ENCODE results near the gene GPN1.

The GPN1 gene

GRCh38 chr2:27638709-27639108 is 9.9 kb downstream of the GPN1 start:
- no peak for DNase-seq (ENCODE audit: low spot score in 2 of 2)
- no peaks in the 10 kb centered on the region for H3K9me3 ChIP-seq
- H3K27me3 ChIP-seq (ENCODE audit: low read depth), result no peaks in the 10 kb centered on the region
- peaks cover 49% of the 10 kb centered on the region for H3K36me3 ChIP-seq (replicated peaks)
- H3K4me1 ChIP-seq, result 0 out of 2 replicates have a peak, but pooled peaks cover 4% of the 10 kb centered on the region
- in situ Hi-C loops (cut with MboI; ENCODE audit: low sequenced_read_pairs), result no loop called here
- no peak overlapping the region for H3K4me3 ChIP-seq

GRCh38 chr2:27640722-27641245 is 11.9 kb downstream of the GPN1 start:
- in situ Hi-C loops (cut with MboI; ENCODE audit: low sequenced_read_pairs), result no loop called here
- Histone ChIP-seq H3K36me3 (replicated peaks) (peaks cover 41% of the 10 kb centered on the region), H3K9me3 (no peaks in the 10 kb centered on the region), H3K4me3 (no peak overlapping the region), H3K4me1 (0 out of 2 replicates have a peak, but pooled peaks cover 4% of the 10 kb centered on the region), H3K27me3 (ENCODE audit: low read depth) (no peaks in the 10 kb centered on the region)
- DNase-seq (ENCODE audit: low spot score in 2 of 2), result no peak

GRCh38 chr2:27645197-27645596 is 16.3 kb downstream of the GPN1 start:
- Histone ChIP-seq H3K27me3 (ENCODE audit: low read depth) (no peaks in the 10 kb centered on the region), H3K36me3 (replicated peaks) (peaks cover 44% of the 10 kb centered on the region), H3K9me3 (no peaks in the 10 kb centered on the region), H3K4me1 (0 out of 2 replicates have a peak, but pooled peaks cover 1% of the 10 kb centered on the region), H3K4me3 (no peak overlapping the region)
- no peak for DNase-seq (ENCODE audit: low spot score in 2 of 2)
- in situ Hi-C loops (cut with MboI; ENCODE audit: low sequenced_read_pairs), result no loop called here

GRCh38 chr2:27647289-27647688 is 18.4 kb downstream of the GPN1 start:
- Histone ChIP-seq H3K4me1 (no peaks in the 10 kb centered on the region), H3K9me3 (no peaks in the 10 kb centered on the region), H3K36me3 (replicated peaks) (peaks cover 49% of the 10 kb centered on the region), H3K4me3 (no peak overlapping the region), H3K27me3 (ENCODE audit: low read depth) (no peaks in the 10 kb centered on the region)
- DNase-seq (ENCODE audit: low spot score in 2 of 2), result no peak
- in situ Hi-C loops (cut with MboI; ENCODE audit: low sequenced_read_pairs), result no loop called here

GRCh38 chr2:27647737-27648136 is 18.9 kb downstream of the GPN1 start:
- peaks cover 54% of the 10 kb centered on the region for H3K36me3 ChIP-seq (replicated peaks)
- H3K4me1 ChIP-seq, result no peaks in the 10 kb centered on the region
- H3K4me3 ChIP-seq, result no peak overlapping the region
- DNase-seq (ENCODE audit: low spot score in 2 of 2), result no peak
- no peaks in the 10 kb centered on the region for H3K27me3 ChIP-seq (ENCODE audit: low read depth)
- in situ Hi-C loops (cut with MboI; ENCODE audit: low sequenced_read_pairs), result no loop called here
- no peaks in the 10 kb centered on the region for H3K9me3 ChIP-seq

DNA sequence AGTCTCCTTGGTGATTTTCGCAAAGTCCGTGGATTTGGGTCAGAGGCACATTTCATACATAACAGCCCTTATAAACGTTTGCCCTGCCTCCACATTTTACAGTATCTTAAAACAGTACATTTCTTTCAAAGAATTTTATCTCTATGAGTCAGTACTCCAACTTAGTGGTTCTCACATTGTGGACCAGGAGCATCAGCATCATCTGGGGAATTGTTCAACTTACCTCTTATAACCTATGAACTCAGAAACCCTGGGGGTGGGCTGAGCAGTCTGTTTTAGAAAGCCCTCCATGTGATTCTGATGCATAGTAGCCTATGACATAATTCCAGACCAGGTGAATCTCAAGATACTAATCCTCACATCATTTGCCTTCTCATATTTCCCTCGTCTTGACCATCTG is 22.2 kb downstream of the GPN1 start:
- no peak for DNase-seq (ENCODE audit: low spot score in 2 of 2)
- Histone ChIP-seq H3K4me3 (no peak overlapping the region), H3K27me3 (ENCODE audit: low read depth) (no peaks in the 10 kb centered on the region), H3K36me3 (replicated peaks) (peaks cover 82% of the 10 kb centered on the region), H3K9me3 (no peaks in the 10 kb centered on the region), H3K4me1 (peaks cover 4% of the 10 kb centered on the region)
- in situ Hi-C loops (cut with MboI; ENCODE audit: low sequenced_read_pairs), result no loop called here

DNA sequence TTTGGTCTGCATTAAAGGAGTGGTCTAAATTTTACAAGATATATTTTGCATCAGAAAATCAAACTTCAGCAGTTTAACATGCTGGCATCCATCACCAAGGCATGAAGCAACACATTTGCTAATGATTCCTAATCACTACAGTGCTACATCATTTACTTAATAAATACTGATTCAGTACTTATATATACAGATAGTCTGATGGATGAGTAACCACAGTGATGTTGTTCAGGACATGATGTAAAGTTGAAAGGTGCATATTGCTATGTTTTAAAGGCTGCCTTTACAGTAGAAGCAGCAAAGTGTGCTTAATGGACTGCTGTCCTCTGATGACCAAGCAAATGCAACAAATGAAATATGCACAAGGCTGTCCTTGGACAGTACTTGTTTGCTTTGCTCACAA is 23.5 kb downstream of the GPN1 start:
- no peak for DNase-seq (ENCODE audit: low spot score in 2 of 2)
- in situ Hi-C loops (cut with MboI; ENCODE audit: low sequenced_read_pairs), result no loop called here
- Histone ChIP-seq H3K36me3 (replicated peaks) (peaks cover 88% of the 10 kb centered on the region), H3K4me3 (no peak overlapping the region), H3K27me3 (ENCODE audit: low read depth) (no peaks in the 10 kb centered on the region), H3K4me1 (peaks cover 4% of the 10 kb centered on the region), H3K9me3 (no peaks in the 10 kb centered on the region)

DNA sequence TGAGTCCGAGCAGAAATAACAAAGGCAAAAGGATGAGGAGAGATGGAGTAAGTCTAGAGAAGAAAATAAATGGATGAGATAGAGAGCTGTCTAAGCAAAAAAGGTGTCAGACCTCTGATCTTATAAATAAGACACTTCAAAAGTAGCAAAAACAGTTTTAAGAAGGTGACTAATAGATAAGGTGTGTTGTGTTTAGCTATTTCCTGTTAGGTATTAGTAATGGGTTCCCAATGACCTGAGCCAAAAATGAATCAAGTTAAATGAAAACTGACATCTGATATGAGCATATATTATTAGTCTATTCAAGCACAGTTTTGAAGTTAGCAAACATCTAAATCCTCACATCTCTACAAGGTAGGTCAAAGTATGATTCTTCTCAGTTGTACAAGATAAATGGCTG is 23.9 kb downstream of the GPN1 start:
- no peak for DNase-seq (ENCODE audit: low spot score in 2 of 2)
- Histone ChIP-seq H3K9me3 (no peaks in the 10 kb centered on the region), H3K4me1 (peaks cover 4% of the 10 kb centered on the region), H3K4me3 (no peak overlapping the region), H3K36me3 (replicated peaks) (peaks cover 89% of the 10 kb centered on the region), H3K27me3 (ENCODE audit: low read depth) (no peaks in the 10 kb centered on the region)
- in situ Hi-C loops (cut with MboI; ENCODE audit: low sequenced_read_pairs), result no loop called here

DNA sequence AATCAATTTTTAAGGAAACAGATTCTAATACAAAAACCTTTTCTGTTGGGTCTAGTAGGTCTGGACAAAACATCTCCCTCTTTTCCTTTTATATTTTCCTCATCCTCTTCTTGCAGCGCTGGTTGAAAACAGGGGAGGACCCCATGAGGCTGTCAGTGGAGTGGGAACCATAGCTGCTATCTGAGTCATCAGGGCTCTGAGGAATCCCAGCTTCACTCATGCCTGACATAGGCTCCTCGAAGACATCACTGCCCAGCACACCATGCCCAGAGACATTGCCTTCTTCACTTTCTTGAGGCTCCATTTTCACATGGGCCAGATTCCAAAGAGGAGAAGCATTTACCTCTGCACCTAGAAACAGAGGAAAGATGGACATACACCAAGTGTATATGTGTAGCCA is 24.5 kb downstream of the GPN1 start:
- H3K4me3 ChIP-seq, result no peak overlapping the region
- no peaks in the 10 kb centered on the region for H3K9me3 ChIP-seq
- no peaks in the 10 kb centered on the region for H3K27me3 ChIP-seq (ENCODE audit: low read depth)
- peaks cover 4% of the 10 kb centered on the region for H3K4me1 ChIP-seq
- no peak for DNase-seq (ENCODE audit: low spot score in 2 of 2)
- in situ Hi-C loops (cut with MboI; ENCODE audit: low sequenced_read_pairs), result no loop called here
- peaks cover 88% of the 10 kb centered on the region for H3K36me3 ChIP-seq (replicated peaks)

DNA sequence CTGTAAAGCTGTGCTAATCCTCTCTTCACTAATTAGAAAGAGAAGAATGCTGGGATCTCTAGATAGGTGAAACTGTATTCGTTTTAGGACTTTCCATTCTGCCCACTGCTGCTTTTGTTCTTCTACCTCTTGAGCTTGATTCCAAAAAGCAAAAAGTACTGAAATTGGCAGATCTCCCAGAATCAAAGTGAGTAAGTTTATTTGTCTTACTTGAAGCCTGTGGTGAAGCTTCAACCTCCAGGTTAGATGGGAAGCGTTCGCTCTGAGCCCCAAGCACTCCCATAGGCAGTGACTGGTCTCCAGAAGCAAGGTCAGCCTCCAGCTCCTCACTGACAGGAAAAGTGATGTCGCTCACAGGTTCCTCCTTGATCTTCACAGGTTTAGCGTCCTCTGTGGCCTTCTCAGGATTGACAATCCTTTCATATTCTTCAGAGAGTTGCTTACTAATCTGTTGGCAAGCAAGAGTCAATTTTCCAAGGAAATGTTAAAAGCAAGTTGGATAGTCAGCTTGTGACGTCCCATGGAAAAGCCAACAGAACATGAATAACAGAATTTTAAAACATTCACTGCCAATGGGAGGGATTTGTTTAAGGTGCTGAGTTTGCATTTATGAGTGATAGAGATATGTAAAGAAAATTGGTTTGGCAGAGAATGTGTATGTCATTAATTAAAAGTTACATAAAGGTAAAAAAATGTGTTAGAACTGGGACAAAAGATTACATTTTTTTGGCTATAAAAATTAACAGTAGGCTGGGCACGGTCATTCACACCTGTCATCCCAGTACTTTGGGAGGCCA is 26.5 kb downstream of the GPN1 start:
- Histone ChIP-seq H3K4me1 (peaks cover 8% of the 10 kb centered on the region), H3K9me3 (no peaks in the 10 kb centered on the region), H3K36me3 (replicated peaks) (peaks cover 84% of the 10 kb centered on the region), H3K27me3 (ENCODE audit: low read depth) (no peaks in the 10 kb centered on the region), H3K4me3 (no peak overlapping the region)
- in situ Hi-C loops (cut with MboI; ENCODE audit: low sequenced_read_pairs), result no loop called here
- DNase-seq (ENCODE audit: low spot score in 2 of 2), result peak in 1 of 2 experiments; percentile 47

DNA sequence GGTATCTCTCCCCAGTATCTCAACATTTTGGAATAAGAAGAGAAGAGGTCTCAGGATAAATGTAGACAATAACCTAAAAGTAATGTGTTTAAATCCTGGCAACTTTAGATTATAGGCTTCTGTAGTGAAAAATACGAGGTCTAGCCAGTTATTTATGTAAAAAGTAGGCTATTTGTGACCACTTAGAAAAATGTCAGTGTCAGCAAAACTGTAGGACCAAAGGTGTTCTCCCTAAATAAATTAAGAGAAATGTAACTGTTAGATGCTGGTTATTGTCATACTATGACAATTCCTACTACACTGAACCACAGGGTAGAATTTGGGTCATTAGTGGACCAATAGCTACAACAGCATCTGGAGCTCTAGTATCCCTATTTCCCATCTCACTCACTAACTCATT is 32.5 kb downstream of the GPN1 start:
- Histone ChIP-seq H3K9me3 (no peaks in the 10 kb centered on the region), H3K4me3 (no peak overlapping the region), H3K27me3 (ENCODE audit: low read depth) (no peaks in the 10 kb centered on the region), H3K4me1 (peaks cover 20% of the 10 kb centered on the region), H3K36me3 (replicated peaks) (peaks cover 47% of the 10 kb centered on the region)
- in situ Hi-C loops (cut with MboI; ENCODE audit: low sequenced_read_pairs), result no loop called here
- DNase-seq (ENCODE audit: low spot score in 2 of 2), result no peak

- in situ Hi-C loops (cut with MboI; ENCODE audit: low sequenced_read_pairs), result no loop called here
- H3K4me1 ChIP-seq, result peaks cover 20% of the 10 kb centered on the region
- H3K36me3 ChIP-seq (replicated peaks), result peaks cover 34% of the 10 kb centered on the region
These were observed 34.7 kb downstream of the GPN1 start, which contains the start of the genes SLC4A1AP and SUPT7L for GRCh38 chr2:27663285-27664153. TSS of gene SLC4A1AP (plus strand) at chr2:27663889. CDS start at chr2:27663915, 26 bp downstream. TSS of gene SUPT7L (minus strand) at chr2:27663614. CDS start at chr2:27662192, 1,422 bp downstream.

GRCh38 chr2:27664154-27664574 is 35.3 kb downstream of the GPN1 start:
- peaks cover 19% of the 10 kb centered on the region for H3K4me1 ChIP-seq
- no peak for DNase-seq (ENCODE audit: low spot score in 2 of 2)
- peaks cover 37% of the 10 kb centered on the region for H3K36me3 ChIP-seq (replicated peaks)
- H3K4me3 ChIP-seq, result peak overlapping the region; percentile 77
- no peaks in the 10 kb centered on the region for H3K27me3 ChIP-seq (ENCODE audit: low read depth)
- H3K9me3 ChIP-seq, result no peaks in the 10 kb centered on the region
- in situ Hi-C loops (cut with MboI; ENCODE audit: low sequenced_read_pairs), result no loop called here

More at GRCh38 chr2:27663285-27664153, 34.7 kb downstream of the GPN1 start, which contains the start of the genes SLC4A1AP and SUPT7L:
- no peaks in the 10 kb centered on the region for H3K9me3 ChIP-seq
- peak; percentile 76 to 79 for DNase-seq (ENCODE audit: low spot score in 2 of 2)
- H3K4me3 ChIP-seq, result peak within 1 kb of the TSS; percentile 77
- no peaks in the 10 kb centered on the region for H3K27me3 ChIP-seq (ENCODE audit: low read depth)
